Brain pericyte (primary cell): Measurements from ENCODE around the gene SLC15A5.

Experiments
- DNase-seq: peaks from one replicate; pipeline ENCODE4 v3.0.0-alpha.2; 2012; ENCODE audit warnings: low read depth, low spot score

The SLC15A5 gene, protein sequence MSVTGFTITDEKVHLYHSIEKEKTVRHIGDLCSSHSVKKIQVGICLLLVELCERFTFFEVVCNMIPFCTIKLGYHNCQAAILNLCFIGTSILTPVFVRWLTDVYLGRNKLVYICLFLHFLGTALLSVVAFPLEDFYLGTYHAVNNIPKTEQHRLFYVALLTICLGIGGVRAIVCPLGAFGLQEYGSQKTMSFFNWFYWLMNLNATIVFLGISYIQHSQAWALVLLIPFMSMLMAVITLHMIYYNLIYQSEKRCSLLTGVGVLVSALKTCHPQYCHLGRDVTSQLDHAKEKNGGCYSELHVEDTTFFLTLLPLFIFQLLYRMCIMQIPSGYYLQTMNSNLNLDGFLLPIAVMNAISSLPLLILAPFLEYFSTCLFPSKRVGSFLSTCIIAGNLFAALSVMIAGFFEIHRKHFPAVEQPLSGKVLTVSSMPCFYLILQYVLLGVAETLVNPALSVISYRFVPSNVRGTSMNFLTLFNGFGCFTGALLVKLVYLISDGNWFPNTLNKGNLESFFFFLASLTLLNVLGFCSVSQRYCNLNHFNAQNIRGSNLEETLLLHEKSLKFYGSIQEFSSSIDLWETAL

DNA sequence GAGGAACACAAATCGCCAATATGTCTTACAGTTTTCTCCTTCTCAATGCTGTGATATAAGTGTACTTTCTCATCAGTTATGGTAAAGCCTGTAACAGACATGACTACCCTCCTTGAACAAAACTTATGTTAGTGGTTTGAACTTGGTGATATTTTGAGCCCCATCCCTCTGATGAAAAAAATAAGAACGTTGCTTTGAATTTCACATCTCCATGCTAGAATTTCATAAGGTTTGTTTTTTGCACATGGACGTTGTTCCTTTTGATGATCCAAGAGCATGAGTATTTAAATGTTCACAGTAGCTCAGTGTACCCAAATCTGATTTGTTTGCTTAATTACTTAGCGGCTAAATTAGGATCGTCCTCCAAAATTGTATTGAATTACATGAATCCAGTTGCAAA is at the start of gene SLC15A5:
SLC15A5 (minus strand) TSS at position 101 of the 400 bp plus-strand sequence; CDS start at position 101, 0 bp downstream.
- DNase-seq: no peak

DNA sequence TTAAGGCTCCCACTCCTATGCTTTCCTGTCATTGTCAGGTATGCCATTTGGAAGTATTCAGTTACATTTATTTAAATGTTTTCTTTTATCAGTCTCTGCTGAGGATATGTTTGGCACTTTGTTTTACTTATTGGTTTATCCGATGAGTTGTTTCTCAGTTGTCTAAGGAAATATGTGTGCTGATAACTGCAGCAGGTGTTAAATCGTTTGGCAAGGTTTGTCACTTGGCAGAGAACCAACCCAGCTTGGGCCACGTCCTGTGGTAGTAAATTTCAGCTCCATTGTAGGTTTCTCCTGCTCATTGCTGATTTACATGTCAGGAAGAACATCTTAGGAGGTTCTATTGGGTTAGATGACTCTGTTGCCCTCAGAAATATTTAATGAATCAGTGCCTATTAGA is 47.9 kb upstream of the SLC15A5 start:
- DNase-seq: no peak

DNA sequence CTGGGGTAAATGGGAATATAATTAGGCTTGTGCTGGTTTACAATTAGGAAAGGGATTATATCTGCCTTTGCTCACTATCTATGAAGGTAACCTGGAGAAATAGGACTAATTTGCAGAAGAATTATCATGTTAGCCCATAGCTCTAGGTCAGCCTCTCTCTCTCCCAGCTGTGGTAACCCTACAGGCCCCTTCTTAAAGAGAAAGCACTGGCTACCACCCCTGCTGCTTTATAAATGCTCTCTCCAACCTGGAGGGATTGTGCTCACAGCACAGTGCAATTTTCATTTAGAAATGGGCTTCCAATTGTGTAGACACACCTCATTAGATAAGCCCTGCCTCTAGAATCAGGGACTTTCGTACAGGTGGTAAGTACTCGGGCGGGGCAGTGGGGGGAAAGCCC is 47.3 kb upstream of the SLC15A5 start:
- DNase-seq: no peak

DNA sequence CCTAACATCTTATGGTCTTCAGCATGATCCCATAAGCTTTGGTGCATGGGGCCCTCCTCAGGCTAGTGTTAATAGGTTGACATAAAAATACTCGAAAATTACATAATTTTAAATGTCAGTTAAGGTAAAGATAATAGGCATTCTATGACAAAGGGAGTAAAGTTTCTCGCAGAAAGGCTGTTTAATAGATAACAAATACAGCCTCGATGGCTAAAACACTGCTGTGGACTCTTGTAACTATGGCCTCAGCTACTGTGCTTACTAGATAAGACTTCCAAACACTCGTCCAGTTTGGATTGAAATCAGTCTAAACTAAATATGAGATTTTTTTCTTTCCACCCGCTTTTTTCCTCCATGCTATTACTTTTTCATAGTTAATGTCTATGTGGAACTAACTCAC is 46.8 kb upstream of the SLC15A5 start:
- DNase-seq: no peak

DNA sequence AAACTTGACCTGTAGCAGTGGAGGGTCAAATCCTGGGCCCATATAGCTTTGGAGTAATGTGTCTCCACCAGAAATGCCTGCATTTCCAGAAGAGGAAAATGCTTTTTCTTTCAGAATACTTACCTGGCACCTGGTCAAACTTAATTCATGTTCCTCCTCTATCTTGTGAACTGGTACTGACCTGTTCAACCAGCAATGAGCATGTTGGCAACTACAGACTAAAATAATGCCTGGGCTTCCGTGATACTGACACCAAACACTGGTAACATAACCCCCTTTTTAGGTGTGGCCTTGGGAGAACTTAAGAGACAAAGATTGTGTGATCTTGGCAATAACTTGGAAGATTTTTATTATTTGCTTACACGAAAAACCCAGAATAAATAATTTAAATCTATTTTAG is 46.2 kb upstream of the SLC15A5 start:
- no peak for DNase-seq

DNA sequence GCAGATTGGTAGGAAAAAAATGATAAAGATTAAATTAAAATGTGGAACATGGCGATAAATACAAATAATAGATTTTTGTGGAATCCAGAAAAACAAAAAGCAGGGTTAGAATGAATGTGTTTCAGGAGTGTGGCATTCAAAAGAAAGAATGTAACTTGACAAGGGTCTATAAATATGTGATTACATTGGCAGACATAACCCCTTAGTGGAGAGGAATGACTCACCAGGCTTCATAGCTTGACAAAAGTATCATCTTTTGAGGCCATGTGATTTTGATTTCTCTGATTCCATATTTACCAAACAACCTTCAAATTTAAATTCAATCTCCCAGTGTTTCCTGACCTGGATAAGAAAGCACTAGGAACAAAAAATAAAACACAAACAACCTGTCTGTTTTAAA is 45.5 kb upstream of the SLC15A5 start:
- no peak for DNase-seq

DNA sequence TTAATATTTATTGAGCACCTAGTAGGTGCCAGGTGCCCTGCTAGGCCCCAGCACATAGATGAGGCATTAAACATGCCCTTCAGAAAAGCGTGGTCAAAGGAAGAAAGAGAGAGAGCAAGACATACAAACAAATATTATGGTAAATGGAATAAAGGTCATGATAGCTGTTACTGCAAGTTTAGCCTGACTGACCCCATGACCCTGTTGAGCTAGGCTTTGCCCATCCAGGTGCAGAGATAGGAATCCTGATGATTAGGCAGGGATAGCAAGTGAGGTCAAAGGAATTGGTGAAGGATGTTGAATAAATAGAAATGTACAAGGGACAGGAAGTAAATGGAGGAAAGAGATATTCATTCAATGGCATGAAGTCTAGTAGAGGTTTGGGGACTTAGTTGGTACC is 33.4 kb upstream of the SLC15A5 start:
- DNase-seq: no peak

DNA sequence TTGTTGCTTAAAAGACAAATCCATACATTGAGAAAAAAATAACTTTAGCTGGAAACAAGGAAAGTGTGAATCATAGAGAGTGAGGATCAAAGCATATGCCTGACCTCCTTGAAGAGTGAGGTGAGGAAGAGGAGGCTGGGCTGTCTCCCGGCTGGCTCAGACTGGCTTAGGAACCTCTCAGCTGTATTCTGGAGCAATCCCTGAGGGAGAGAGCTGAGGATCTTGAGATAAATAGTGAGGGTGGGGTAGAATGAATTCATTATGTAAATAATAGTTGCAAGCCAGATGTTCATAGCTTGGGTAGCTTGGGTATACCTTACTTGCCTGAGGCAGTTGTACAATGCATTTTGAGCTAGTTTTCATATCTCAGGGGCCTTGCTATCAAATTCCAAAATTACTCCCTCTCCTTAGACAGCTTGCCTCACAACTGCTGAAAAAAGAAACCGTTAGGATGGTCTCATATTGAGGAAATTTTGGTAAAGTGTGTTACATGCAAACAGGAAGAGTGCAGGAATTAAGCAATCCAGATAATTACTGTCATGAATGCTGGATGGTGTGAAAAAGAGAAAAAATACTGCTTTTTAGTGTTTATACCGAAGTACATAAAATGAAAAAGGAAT is 30.5 kb upstream of the SLC15A5 start:
- no peak for DNase-seq

DNA sequence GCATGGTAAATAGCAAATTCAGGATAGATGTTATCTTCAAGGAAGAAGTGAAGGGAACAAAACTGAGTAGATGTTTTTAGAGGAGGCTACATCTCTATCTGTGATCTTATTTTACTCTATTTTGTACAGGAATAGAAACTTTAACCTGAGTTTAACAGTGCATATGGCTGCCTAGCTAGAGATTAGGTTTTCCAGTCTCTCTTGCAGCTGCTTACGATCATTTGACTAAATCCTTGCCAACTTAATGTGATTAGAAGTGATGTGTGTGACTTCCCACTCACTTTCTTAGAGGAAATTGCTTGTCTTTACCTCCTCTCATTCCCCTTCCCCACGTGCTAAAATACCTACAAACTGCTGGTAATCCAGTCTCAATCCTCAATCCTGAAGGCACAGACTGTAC is 26.5 kb upstream of the SLC15A5 start:
- DNase-seq: no peak

DNA sequence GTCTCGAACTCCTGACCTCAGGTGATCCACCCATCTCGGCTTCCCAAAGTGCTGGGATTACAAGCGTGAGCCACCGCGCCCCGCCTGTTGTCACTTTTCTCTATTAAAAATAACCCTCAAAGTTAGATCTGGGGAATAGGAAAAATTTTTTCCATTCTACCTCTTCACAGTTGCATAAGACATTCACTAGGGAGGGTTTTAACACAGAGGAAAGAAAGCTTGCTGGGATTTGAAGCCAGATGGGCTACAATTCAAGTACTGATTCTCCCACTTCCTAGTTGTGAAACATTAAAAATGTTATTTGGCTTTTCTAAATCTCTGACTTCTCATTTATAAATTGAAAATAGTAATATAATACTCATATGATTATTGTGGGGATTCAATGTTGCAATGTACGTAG is 23.3 kb upstream of the SLC15A5 start:
- no peak for DNase-seq

DNA sequence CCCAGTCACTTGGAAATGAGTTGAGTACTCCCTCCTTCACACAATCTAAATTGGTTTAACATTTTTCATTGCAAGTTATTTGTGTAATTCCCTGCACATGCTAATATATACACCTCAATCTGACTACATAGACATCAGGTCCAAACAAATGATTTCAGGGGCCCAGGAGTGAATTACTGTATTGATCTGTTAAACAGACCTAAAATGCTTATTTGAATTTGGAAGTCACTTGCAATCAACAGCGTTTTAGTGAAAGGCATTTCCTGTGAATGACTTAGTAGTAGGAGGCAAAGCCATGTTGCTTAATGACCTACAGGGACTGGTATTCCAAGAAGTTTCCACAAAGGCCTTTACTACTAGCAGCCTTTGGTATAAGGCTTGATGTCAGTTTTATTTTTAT is 22.6 kb upstream of the SLC15A5 start:
- no peak for DNase-seq

DNA sequence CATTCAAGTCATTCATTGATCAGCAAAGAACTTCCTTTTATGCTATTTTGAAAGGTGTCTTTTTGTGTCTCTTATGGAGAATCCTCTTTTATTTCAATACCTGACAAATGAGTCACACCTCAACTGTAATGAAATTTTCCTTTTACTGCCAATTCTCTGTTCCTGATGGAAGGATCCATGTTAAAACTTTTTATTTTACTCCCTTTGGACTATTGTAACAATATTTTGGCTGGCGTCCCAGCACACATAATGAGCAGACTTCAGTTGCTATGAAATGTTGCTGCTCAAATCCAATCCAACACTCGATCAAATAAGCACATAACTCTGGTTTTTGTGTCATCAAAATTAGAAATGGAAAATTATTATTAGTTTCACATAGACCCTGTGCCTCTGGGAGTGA is 21.9 kb upstream of the SLC15A5 start:
- no peak for DNase-seq

DNA sequence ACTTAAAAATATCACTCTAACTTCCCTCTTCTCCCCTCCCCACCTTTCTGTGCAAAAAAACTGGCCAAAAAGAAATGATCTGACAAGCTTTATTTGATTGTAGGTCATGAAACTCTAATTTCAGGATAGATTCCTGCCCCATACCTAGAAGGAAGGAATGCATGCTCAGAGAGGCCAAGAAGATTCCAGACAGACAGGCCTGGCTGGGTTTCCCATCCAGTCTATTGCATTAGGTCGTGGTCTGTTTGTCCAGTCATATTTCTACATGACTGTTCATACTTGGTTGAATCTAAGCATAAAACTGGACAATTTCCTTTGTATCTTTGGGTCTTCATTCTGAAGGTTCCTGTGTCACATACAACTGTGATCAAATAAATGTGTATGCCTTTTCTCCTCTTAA is 20.0 kb upstream of the SLC15A5 start:
- DNase-seq: no peak

DNA sequence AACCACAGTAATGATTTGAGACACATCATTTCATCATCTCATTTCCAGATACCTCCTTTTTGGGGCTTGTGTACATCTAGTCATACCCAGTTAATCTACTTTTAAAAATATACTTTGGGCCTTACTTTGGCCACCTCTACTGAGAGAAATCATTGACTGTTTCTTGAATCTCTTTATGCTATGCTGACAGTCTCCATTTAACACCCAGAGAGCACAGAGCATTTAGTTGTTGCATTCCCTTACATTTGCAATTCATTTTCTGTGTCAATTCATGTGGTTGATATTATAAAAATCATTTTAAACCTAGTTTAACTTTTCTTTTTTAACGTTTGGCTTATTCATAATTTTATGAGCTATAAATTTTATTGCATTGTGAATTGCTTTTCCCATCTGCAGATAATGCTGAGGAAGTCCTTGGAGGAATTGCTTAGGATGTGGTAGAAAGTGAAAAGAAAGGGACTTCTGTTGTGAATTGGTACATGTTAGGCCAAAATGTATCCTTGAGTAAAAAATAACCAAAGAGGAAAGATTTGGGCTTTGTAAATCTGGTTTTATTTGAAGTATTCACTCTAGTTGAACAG is 17.0 kb upstream of the SLC15A5 start:
- DNase-seq: no peak

DNA sequence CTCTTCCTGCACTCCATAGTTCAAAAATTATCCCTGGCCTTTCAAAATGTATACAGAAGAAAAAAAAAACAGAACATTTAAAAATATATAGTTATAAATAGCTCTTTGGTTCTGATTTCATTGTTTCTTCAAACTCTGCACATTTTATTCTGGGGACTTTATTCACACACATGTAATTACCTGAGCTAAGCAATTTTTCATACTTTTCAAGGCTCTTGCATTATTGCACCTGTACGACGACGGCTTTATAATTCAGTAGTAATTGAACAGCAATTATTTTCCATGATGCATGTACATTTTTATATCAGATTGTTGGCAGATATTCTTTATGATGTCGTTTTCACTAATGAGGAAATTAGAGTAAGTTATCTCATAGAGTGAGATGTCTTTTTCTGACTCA is 13.5 kb upstream of the SLC15A5 start:
- no peak for DNase-seq

DNA sequence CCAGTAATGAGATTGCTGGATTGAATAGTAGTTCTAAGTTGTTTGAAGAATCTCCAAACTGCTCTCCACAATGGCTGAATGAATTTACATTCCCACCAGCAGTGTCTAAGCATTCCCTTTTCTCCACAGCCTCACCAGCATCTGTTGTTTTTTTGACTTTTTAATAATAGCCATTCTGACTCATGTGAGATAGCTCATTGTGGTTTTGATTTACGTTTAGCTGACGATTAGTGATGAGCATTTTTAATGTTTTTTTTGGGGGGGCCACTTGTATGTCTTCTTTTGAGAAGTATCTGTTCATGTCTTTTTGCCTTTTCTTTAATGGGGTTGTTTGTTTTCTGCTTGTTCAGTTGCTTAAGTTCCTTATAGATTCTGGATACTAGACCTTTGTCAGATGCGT is 8.1 kb upstream of the SLC15A5 start:
- DNase-seq: no peak

DNA sequence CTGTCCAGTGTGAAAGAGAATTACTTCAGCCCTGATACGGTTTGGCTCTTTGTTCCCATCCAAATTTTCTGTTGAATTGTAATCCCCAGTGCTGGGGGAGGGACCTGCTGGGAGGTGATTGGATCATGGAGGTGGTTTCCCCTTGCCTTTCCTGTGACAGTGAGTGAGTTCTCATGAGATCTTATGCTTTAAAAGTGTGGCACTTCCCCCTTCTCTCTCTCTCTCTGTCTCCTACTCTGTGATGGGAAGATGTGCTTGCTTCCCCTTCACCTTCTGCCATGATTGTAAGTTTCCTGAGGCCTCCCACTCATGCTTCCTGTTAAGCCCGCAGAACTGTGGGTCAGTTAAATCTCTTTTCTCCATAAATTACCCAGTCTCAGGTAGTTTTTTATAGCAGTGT is 5.5 kb upstream of the SLC15A5 start:
- no peak for DNase-seq

DNA sequence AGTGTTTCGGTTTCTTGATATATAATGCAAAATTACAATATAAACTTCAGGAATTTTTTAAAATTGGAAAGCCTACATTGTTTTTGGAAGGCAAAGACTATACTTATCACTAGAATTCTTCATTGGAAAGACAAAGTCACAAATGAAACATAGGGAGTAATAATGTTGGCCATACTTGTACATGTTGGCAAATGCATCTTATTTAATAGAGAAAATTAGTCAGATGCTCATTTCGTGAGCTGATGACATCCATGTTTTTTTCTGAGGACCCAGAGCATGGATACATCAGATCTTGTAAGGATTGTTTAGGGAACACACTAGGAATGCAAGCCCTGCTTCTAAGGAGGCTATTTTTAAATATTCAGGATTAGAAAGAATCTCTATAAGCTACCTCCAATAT is 4.6 kb upstream of the SLC15A5 start:
- no peak for DNase-seq

DNA sequence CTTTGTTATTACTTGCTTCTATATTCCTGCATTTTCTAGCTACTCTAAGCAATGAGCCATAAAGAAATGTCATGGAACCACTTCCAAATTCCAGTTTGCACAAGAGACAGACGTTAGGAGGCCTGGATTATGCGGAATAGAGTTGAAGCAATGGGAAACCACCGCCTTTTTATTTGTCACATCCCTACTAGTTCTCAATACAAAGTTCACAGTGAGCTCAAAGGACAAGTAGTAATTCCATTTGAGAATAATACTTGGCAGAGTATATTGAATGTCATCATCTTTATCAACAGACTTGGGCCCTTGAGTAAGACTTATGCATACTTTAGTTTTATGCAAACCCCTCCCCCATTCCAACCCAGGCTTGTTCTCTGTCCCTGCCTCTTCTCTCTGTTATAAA is 3.7 kb upstream of the SLC15A5 start:
- no peak for DNase-seq

DNA sequence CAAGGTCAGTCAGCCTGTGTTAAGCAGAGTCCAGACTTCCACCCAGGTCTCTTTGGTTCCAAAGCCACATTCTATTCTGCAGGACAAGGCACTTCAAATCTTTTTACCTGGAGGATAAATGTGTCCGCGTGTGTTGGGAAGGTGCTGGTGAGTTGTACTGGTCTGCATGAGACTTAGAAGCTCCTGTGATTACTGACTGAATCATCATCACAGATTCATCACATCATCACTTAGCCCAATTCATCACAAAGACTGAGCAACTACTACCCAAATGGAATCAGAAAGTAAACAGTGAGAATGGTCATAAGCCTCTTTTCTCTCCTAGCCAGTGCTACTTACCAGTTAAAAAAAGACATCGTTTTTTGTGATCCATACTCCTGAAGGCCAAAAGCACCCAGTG is 5.3 kb downstream of the SLC15A5 start:
- DNase-seq: no peak

DNA sequence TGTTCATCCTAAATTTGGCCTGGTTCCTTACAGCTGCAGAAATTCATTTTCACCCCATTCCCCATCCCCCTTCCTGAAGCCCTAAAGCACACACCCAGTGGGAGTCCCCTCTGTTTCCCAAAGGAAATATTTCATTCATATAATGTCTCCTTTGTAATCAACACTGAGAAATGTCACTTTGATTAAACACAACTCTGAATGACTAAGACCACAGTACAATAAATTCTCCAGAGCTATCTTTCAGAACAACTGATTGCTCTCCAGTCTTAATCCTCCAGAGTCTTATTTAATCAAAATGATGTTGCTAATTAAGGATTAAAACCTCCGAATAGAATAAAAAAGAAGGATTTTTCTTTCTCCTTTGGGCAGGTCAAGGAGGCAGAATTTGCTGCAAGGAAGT is 6.4 kb downstream of the SLC15A5 start:
- DNase-seq: no peak

DNA sequence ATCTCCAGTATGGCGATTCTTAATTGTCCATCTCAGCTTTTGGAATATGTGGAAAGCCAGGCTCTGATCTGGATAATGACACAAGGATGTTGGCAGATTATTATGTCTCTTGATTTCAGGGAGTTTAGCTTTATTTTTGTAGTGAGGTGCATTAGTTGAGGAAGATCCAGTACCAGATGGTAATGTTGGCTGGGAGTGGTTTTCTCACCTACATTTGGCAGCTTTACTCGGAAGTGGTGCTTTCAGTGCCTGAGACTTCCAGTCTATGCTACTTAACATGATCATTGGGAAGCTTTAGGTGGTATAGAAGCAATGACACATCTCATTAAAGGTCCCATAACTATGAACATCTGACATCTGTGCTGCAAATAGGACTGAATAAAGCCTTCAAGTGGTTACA is 7.5 kb downstream of the SLC15A5 start:
- DNase-seq: no peak

DNA sequence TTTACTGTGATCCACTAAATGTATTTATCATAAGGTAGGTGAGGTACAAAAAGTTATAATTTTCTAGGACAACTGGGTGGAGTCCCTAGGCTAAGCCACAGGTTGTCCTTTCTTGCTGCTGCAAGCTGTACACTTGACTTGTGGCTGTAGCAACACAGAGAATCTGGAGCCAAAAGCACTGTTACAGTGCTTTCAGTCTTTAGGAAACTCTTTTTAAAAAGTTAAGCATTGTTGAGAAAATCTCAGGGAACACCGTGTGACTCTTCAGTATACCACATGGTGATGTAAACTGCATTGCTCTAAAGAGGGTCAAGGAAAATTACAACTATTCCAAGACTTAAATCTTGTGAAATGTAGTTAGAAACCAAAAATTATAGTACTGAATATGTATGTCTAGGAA is 11.4 kb downstream of the SLC15A5 start:
- DNase-seq: no peak
